HG03439 (cell line): Measurements from ENCODE around the gene CAND2.
"Not testable (repeated sequence)": the region's sequence is repeated elsewhere in the genome, so short reads cannot be mapped to it uniquely, and the experiment has no call there.

Experiments used
- ATAC-seq: cut with Tn5 transposase; IDR thresholded peaks from one replicate; pipeline ENCODE4 v1.9.1; 2021; ENCODE audit warnings: mild to moderate bottlenecking, moderate library complexity; ENCODE audit not compliant: unreplicated experiment

The CAND2 gene

DNA sequence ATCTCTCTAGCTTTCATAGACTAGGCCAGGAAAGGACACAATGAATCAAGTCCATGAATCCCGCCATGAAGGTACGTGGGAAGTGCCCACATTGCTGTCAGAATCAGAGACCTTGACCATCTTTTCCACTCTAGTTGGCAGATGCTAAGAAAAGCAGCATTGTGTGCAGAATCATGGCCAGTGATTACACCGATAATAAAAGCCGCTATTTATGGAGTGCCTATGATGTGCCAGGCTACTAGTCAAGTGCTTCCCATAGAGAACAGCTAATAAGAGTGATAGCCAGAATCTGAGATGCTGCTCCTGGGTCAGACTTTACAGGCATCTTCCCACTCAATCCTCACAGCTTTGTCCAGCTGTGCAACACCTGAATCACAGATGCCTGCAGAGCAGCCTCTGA is 58.1 kb downstream of the CAND2 start:
- no peak for ATAC-seq

DNA sequence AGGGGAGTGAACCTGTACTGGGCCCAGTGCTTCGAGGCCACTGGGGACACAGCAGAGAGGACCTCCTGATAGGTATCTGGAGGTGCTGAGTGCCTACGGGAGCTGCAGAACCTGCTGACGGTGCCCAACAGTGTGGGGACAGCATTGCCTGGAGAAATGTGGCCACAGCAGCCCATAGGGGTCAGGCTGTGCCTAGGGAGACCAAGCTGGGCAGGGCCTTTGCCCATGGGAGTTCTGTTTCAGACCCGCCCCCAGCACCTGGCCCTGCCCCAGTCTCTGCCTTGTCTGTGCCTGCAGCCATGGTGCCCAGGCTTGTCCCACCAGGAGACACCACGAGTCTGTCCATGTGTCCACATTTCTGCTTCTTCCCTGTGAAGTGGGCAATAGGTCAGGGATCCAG is 60.1 kb downstream of the CAND2 start:
- no peak for ATAC-seq

DNA sequence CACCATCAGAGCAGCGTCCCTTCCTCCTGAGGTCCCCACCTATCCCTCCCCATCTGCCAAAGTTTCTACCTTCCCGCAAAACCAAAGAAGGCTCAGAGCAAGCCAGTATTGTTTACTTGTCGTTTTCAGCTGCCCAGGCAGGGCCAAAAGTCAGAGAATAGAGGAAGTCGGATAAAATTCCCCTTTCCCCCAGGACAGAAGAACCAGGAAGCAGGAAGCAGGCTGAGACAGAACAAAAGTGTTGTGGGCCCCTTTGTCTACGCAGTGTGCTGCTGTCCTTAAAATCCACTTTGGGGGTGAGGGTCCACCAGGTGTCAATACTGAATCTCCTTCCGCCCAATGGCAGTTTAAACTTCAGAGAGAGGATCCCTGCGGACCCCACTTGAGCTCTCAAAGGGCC is 63.4 kb downstream of the CAND2 start:
- no peak for ATAC-seq

DNA sequence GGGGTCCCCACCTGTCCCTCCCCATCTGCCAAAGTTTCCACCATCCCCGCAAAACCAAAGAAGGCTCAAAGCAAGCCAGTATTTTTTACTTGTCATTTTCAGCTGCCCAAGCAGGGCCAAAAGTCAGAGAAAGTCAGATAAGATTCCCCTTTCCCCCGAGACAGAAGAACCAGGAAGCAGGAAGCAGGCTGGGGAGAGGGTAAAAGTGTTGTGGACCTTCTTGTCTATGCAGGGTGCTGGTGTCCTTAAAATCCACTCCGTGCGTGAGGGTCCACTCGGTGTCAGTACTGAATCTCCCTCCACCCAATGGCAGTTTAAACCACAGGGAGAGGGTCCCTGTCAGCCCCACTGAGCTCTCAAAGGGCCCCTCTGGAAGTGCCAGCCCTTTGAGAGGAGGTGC is 65.1 kb downstream of the CAND2 start:
- ATAC-seq = no peak

DNA sequence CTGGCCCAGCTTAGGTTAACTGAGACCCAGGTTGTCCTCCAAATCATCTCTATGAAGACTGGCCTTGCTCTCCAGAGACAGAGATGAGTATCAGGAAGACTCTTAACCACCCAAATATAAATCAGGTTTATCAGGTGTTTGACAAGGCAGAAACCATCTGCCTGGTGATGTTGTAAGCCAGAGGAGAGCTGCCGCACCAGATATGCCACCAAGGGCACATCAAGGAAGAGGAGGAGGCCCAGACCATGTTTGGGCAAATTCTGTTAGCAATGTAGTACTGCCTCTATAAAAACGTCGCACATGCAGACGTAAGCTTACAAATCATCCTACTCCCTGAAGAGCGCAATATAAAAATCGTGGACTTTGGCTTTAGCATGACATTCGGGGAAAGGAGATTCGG is 65.9 kb downstream of the CAND2 start:
- ATAC-seq = no peak

DNA sequence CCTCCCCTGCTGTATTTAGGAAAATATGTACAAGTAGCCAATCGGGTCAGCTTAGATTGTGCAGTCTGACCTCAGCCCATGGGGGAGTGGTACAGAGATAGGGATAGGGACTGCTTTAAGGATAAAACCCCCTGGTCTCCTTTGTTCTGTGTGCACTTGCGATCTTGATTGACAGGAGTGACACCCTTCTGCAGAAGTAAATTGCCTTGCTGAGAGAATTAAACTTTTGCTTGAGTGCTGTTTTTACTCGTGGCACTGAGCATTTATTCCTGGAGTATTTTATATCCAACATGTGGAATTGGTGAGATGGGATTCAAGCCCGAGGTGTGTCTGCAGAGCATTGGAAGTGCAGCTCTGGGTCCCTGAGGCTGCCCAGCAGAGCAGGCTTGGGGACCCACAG is 68.8 kb downstream of the CAND2 start:
- ATAC-seq = no peak

DNA sequence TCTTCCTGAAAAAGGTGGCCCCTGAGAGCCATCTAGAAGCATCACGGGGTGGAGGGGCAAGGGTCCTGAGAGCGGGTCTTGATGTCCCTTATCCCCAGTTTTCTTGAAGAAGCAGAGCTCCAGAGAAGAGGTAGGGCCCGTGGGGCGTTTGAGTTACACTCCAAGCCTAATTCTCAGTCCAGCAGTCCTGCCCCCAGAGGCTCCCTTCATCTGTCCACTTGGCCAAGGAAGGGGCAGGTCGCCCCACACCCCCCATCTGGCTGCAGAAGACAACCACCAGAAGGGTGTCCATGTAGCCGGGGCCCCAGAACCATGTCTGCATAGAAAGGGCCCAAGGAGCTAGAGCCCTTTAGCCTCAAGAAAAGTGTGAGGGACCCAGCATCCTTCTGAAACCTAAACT is 70.4 kb downstream of the CAND2 start:
- ATAC-seq = no peak

DNA sequence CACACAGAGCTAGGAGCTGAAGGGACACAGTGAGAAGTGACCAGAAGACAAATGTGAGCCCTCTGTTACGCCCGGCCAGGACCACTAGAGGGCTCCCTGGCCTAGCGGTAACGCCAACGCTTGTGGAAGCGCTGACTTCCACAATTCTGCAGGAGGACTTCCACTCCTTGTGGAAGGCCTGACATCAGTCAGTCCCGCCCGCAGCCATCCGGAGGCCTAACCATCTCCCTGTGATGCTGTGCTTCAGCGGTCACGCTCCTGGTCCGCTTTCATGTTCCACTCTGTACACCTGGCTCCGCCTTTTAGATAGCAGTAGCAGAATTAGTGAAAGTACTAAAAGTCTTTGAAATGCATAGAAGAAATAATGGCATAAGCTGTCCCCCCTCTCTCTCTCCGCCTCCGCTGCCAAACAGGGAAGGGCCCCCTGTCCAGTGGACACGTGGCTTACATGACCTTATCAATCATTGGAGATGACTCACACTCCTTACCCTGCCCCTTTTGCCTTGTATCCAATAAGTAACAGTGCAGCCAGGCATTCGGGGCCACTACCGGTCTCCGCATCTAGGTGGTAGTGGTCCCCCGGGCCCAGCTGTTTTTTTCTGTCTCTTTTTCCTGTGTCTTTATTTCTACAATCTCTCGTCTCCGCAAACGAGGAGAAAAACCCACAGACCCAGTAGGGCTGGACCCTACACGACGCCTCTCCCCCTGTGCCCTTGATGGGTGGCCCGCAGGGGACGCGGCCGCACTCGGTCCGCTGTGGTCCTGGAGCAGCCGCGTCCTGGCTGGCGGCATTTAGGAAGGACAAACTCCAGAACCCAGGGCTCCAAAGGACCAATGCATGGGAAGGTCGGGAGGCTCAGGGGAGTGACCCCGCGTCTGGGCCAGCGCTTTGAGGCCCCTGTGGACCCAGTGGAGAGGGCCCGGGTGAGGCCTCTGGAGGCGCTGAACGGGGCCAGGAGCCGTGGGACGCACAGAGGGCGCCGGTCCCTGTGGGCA is 71.9 kb downstream of the CAND2 start:
- peak; percentile 58 for ATAC-seq

DNA sequence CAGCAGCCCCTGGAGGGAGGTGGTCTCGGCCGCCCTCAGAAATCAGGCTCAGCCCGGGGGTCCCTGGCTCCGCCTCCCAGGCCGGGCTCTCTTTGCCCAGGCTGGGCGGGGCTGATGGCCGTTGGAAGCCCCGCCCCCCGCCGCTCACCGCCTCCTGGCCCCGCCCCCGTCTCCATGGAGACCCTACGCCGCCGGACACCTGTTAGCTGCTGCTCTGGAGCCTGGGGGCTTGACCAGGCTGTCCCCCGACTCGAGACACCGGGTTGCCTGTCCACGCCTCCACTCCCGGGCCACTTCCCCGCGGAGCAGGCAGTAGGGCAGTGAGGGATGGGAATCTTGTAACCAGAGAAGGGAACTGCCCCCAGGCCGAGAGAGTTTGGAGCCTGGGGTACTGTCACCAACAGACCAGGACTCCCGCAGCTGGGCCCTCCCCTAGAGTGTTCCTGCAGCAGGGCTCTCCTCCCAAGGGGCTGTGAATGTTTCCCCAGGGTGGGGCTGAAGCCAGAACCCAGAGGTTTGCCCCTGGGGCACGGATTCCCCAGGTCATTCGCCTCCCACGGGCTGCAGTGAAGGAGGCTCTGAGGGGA is 72.6 kb downstream of the CAND2 start:
- ATAC-seq = peak; percentile 54

DNA sequence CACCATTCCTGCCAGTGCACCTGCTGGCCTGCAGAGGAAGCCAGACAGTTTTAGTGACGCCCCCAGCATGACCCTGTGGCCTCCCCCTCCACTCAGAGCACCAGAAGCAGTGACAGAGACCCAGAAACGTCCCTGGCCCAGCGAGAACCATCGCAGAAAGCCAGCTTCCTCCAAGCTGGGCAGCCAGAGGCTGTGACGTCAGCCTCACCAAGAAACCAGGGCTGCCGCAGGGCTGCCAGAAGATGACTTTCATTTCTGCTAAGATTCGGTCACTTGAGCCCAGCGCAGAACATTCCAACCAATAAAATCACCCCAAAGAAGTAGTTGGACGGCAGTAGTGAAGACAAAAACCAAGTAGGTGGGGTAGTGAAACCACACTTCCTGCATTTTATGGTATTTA is 74.5 kb downstream of the CAND2 start:
- ATAC-seq = no peak

DNA sequence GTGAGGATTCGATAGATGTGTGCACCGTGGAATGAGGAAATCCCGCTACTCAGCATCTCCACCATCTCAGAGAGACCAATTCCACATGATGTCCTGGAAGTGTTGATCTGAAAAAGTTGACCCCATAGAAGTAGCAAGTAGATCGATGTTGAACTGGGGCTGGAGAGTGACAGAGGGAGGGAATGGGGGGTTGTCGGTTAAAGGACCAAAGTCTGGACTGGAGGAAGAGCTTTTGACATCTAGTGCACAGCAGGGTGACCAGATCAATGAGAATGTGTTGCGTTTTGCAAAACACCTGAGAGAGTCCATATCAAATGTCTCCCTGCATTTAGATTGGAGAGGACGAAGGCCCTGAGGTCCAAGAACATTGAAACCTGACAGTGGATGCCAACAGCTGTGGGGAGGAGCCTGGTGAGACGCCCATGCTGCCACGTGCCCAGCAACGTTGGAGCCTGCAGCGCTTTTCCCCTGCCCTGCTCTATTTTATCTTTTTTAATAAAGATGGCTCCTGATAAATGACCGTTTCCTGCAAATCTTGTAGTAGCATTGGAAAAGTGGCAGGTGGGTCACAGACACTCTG is 75.0 kb downstream of the CAND2 start:
- no peak for ATAC-seq

DNA sequence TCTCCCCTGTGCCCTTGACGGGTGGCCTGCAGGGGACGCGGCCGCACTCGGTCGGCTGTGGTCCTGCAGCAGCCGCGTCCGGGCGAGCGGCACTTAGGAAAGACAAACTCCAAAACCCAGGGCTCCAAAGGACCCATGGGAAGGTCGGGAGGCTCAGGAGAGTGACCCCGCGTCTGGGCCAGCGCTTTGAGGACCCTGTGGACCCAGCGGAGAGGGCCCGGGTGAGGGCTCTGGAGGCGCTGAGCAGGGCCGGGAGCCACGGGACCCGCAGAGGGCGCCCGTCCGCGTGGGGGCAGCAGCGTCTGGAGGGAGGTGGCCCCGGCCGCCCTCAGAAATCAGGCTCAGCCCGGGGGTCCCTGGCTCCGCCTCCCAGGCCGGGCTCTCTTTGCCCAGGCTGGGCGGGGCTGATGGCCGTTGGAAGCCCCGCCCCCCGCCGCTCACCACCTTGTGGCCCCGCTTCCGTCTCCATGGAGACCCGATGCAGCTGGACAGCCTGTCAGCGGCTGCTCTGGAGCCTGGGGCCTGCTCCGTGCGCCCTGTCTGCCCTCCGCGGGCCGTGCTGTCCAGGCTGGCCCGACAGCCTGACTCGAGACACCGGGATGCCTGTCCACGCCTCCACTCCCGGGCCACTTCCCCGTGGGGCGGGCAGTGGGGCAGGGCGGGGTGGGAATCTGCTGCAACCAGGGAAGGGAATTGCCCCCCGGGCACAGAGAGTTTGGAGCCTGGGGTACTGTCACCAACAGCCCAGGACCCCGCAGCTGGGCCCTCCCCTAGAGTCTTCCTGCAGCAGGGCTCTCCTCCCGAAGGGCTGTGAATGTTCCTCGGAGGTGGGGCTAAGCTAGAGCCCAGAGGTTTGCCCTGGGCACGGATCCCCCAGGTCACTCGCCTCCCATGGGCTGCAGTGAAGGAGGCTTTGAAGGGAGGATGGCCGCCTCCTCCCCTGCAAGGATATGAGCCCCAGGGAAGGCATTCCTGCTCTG is 79.7 kb downstream of the CAND2 start:
- no peak for ATAC-seq

DNA sequence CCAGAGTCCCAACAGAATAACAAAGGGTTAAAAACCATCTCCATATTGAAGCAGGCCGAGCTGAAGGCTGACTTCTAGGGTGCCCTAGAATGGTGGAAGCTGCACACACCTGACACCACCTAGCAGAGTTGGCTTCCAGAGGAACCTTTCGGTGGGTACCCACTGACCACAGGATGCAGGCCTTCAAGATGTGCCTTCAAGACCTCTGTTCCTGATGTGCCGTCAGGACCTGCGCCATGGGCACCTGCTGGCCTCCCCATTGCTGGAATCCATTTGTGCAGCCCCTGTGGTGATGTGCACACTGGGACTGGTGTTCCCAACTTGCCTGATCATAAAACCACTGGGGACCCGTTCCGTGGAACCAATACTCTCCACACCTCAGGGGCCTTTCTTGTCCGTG is 80.6 kb downstream of the CAND2 start:
- ATAC-seq = no peak

DNA sequence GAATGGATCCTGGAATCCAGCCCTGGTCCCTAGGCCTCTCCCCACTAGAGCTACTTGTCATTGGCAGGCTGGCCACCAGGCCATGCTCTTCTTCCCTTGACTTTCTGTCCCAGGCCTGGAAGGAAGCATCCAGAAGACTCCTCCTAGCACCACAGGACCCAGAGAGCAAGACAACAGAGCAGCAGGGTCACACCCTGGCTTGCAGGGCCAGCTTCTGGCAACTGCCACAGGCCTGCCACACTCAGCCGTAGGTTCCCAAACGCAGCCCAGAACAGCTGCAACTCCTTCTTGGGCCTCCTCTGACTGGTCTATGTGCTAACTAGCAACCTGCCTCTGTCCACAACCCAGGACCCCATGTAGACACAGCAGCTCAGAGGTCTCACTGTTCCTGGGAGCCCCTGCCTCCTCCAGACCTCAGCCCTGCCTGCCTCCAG is 81.7 kb downstream of the CAND2 start:
- no peak for ATAC-seq

DNA sequence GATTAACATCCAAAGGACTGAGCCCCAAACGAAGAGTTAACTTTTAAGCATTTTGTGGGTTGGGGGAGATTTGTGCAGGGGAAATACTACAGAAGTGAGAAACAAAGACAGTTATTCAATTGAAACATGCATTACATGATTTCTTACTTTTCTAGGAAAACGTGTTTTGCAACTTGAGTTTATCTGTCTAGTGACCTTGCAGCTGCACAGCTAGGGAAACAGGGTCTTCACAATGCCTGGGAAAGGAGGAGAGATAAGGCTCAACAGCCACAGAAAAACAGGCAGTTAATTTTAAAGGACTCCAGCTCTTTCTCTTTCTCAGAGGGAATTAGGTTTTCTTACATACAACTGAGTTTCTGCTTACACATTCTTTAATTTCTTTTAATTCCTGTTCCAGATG is 82.3 kb downstream of the CAND2 start:
- not testable (repeated sequence) for ATAC-seq

DNA sequence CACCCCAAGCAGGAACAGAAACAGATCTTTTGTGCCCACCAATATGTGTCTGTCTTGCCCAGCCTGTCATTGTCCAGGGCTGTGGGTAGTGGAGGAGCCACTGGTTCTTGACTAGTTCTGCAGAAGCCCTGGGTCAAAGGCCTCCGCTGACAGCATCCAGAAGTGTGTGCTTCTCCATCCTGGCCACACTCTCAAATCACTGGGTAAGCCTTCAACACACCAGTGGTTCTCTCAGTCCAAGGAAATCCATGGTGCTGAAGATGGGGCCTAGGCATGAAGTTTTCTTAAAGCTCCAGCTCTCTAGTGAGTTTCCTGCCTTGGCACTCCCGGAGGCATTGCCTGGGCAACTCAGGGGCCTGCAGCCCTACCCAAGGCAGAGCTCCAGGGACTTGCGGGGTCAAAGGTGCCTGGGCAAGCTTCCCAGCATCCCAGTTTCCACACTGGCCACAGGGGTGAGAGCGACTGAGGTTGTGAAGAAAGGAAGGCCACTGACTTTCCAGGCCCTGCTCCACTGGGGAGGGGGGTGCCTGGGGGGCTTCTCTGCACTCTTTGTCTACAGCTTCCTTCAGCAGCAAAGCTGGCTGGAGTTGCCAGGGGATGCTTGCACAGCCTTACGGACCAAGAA is 82.8 kb downstream of the CAND2 start:
- ATAC-seq = no peak

DNA sequence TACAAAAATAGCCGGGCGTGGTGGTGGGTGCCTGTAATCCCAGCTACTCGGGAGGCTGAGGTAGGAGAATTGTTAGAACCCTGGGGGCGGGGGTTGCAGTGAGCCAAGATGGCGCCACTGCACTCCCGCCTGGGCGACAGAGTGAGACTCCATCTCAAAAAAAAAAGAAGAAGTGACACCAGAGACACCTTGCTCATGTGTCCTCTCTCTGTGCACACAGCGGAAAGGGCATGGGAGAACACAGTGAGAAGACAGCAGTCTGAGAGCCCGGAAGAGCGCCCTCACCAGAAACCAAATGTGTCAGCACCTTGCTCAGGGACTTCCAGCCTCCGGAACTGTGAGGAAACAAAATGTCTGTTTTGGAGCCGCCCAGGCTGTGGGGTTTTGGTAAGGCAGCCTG is 85.4 kb downstream of the CAND2 start:
- not testable (repeated sequence) for ATAC-seq

DNA sequence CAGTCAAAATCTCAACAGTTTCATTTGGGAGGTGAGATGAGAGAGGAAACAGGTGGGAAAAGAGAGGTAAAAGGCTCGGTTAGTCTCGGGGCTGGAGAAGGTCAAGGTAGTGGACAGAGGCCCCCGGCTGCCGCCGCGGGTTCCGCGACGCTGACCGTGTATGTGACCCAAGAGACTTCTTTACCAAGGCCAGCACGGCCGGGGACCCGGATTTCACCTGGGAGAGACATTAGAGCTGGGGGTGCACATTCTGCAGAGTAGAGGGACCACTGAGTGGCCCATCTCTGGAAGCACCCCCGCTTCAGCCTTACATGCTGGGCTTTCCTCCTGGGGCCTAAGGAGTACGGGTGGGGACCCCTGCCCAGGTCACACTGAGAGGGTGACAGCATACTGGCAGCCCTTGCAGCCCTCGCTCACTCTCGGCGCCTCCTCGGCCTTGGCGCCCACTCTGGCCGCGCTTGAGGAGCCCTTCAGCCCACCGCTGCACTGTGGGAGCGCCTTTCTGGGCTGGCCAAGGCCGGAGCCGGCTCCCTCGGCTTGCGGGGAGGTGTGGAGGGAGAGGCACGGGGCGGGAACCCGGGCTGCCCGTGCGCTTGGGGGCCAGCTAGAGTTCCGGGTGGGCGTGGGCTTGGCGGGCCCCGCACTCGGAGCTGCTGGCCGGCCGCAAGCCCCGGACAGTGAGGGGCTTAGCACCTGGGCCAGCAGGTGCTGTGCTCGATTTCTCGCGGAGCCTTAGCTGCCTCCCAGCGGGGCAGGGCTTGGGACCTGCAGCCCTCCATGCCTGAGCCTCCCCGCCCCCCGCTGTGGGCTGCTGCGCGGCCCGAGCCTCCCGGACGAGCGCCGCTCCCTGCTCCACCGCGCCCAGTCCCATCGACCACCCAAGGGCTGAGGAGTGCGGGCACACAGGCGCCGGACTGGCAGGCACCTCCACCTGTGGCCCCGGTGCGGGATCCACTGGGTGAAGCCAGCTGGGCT is 86.1 kb downstream of the CAND2 start:
- ATAC-seq = no peak

DNA sequence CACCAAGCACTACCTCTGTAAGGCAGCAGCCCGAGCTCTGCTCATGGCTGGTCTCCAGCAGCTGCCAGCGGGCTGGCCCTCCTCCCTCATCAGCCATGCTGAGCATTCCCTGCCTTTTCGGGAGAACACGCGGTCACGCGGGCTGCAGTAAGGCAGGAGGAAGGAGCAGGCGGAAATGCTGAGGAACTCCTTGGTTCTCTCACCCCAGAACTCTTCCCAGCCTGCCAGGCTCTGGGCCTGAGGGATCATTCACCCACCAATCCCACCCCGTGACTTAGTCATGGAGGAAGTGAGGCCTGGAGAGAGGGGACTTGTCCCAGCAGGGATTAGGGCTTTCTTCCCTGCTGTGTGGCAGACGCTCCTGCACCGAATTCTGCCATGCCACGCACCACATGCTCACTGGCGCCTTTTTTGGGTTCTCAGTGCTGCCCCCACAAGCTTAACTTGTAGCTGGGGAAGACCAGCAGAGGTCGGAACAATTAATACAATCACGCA is 87.8 kb downstream of the CAND2 start:
- ATAC-seq = no peak
